ENCODE results near the gene AKAP13.

Gene AKAP13

GRCh38 chr15:85494048-85494777 lies 113.8 kb downstream of the AKAP13 start:
- H3K9me3 ChIP-seq (ENCODE audit: control insufficient read depth, insufficient read depth, low read depth, low read length): no peaks in the 10 kb centered on the region
- H3K4me3 ChIP-seq (ENCODE audit: low read depth, low read length): no peak overlapping the region
- H3K27ac ChIP-seq (ENCODE audit: extremely low read depth, low read depth, low read length): peak overlapping the region; percentile 48; the same call in 1 of the 2 replicates
- CTCF ChIA-PET: interaction anchor here (0.6 to 1.5 kb wide), 9 partner anchors 8 to 271 kb away, joined by 3 to 19 read pairs (median 4); no protein-coding TSS in a partner anchor
- H3K4me1 ChIP-seq (ENCODE audit: control insufficient read depth, insufficient read depth, low read length): peaks cover 49% of the 10 kb centered on the region
- POLR2A ChIA-PET: interaction anchor here (0.5 kb wide), 1 partner anchor 923 kb away, joined by 3 read pairs; no protein-coding TSS in a partner anchor
- no peaks in the 10 kb centered on the region for H3K36me3 ChIP-seq (ENCODE audit: control insufficient read depth in 2 of 2, insufficient read depth in 1 of 2, low read length in 2 of 2)
- TF ChIP-seq ZNF366 (tag by site-specific recombination; conservative IDR thresholded peaks at IDR 0.05) (peak; percentile 36; the same call in 1 of the 2 replicates), ZNF335 (tag by site-specific recombination; conservative IDR thresholded peaks at IDR 0.05) (peak; percentile 44), INSM2 (tag by site-specific recombination; IDR thresholded peaks at IDR 0.05) (peak; percentile 75), ZNF747 (tag by site-specific recombination; IDR thresholded peaks at IDR 0.05) (no peak), BCL11B (tag by site-specific recombination; IDR thresholded peaks at IDR 0.05; ENCODE audit: low read depth) (no peak), SCRT2 (tag by site-specific recombination; IDR thresholded peaks at IDR 0.05) (peak; percentile 18; the same call in 1 of the 2 replicates), PRDM10 (tag by site-specific recombination; IDR thresholded peaks at IDR 0.05) (peak; percentile 83), PRDM1 (tag by site-specific recombination; IDR thresholded peaks at IDR 0.05) (peak; percentile 93), ZNF639 (tag by site-specific recombination; IDR thresholded peaks at IDR 0.05) (no peak), ZNF146 (tag by site-specific recombination; IDR thresholded peaks at IDR 0.05) (no peak), OSR2 (tag by site-specific recombination; IDR thresholded peaks at IDR 0.05) (0 out of 2 replicates have a peak, but pooled peaks have one; percentile 28), ZSCAN30 (tag by site-specific recombination; IDR thresholded peaks at IDR 0.05) (no peak), ZNF629 (tag by site-specific recombination; IDR thresholded peaks at IDR 0.05) (peak; percentile 92), IKZF3 (tag by site-specific recombination; IDR thresholded peaks at IDR 0.05) (no peak), ZBTB17 (tag by site-specific recombination; IDR thresholded peaks at IDR 0.05) (peak; percentile 57; the same call in 1 of the 2 replicates), ZNF341 (tag by site-specific recombination; IDR thresholded peaks at IDR 0.05; ENCODE audit: low read depth) (no peak), REPIN1 (tag by site-specific recombination; IDR thresholded peaks at IDR 0.05; ENCODE audit: low read depth) (no peak), KLF8 (tag by site-specific recombination; IDR thresholded peaks at IDR 0.05) (0 out of 2 replicates have a peak, but pooled peaks have one; percentile 27), TRIM28 (IDR thresholded peaks at IDR 0.05; ENCODE audit: borderline replicate concordance, low read length) (peak; percentile 16; the same call in 1 of the 2 replicates), ZBTB21 (tag by site-specific recombination; IDR thresholded peaks at IDR 0.05) (0 out of 2 replicates have a peak, but pooled peaks have one; percentile 22), SP7 (tag by site-specific recombination; IDR thresholded peaks at IDR 0.05) (peak; percentile 73), ZEB2 (tag by site-specific recombination; IDR thresholded peaks at IDR 0.05) (0 out of 2 replicates have a peak, but pooled peaks have one; percentile 63)
- TF ChIP-seq, protein P1, sequence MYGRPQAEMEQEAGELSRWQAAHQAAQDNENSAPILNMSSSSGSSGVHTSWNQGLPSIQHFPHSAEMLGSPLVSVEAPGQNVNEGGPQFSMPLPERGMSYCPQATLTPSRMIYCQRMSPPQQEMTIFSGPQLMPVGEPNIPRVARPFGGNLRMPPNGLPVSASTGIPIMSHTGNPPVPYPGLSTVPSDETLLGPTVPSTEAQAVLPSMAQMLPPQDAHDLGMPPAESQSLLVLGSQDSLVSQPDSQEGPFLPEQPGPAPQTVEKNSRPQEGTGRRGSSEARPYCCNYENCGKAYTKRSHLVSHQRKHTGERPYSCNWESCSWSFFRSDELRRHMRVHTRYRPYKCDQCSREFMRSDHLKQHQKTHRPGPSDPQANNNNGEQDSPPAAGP (tag by site-specific recombination; IDR thresholded peaks at IDR 0.05): peak; percentile 84; the same call in 1 of the 2 replicates
- TF ChIP-seq, protein P2, sequence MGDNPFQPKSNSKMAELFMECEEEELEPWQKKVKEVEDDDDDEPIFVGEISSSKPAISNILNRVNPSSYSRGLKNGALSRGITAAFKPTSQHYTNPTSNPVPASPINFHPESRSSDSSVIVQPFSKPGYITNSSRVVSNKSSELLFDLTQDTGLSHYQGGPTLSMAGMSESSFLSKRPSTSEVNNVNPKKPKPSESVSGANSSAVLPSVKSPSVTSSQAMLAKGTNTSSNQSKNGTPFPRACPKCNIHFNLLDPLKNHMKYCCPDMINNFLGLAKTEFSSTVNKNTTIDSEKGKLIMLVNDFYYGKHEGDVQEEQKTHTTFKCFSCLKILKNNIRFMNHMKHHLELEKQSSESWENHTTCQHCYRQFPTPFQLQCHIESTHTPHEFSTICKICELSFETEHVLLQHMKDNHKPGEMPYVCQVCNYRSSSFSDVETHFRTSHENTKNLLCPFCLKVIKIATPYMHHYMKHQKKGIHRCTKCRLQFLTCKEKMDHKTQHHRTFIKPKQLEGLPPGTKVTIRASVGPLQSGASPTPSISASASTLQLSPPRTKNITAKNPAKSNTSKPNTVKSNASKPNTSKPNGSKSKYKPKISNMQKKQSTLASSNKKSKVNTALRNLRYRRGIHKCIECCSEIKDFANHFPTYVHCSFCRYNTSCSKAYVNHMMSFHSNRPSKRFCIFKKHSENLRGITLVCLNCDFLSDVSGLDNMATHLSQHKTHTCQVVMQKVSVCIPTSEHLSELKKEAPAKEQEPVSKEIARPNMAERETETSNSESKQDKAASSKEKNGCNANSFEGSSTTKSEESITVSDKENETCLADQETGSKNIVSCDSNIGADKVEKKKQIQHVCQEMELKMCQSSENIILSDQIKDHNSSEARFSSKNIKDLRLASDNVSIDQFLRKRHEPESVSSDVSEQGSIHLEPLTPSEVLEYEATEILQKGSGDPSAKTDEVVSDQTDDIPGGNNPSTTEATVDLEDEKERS (tag by site-specific recombination; IDR thresholded peaks at IDR 0.05): no peak
- TF ChIP-seq, protein P3, sequence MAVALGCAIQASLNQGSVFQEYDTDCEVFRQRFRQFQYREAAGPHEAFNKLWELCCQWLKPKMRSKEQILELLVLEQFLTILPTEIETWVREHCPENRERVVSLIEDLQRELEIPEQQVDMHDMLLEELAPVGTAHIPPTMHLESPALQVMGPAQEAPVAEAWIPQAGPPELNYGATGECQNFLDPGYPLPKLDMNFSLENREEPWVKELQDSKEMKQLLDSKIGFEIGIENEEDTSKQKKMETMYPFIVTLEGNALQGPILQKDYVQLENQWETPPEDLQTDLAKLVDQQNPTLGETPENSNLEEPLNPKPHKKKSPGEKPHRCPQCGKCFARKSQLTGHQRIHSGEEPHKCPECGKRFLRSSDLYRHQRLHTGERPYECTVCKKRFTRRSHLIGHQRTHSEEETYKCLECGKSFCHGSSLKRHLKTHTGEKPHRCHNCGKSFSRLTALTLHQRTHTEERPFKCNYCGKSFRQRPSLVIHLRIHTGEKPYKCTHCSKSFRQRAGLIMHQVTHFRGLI (tag by site-specific recombination; IDR thresholded peaks at IDR 0.05): peak; percentile 16; the same call in 1 of the 2 replicates

All from HEK293 (cell line).